SH-SY5Y (cell line): ENCODE data around the gene SLC37A4.

Source experiments
- GATA2 ChIP-seq: IDR thresholded peaks from 2 replicates; pipeline ENCODE4 v1.6.1; 2011; ENCODE audit warnings: mild to moderate bottlenecking, low read depth, low read length
- GATA3 ChIP-seq: IDR thresholded peaks from 2 replicates; pipeline ENCODE4 v1.6.1; 2011; ENCODE audit warnings: low read depth, mild to moderate bottlenecking, low read length, moderate library complexity

DNA sequence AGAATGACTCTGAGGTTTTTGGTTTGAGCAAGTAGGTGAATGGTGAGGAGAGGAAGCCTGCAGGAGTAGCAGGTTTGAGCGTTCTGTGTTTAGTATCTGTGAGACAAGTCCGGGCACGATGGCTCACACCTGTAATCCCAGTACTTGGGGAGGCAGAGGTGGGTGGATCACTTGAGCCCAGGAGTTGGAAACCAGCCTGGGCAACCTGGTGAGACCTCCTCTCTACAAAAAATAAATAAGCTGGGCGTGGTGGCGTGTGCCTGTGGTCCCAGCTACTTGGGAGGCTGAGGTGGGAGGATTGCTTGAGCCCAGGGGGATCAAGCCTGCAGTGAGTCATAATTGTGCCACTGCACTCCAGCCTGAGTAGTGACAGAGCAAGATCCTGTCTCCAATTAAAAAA lies 42.4 kb downstream of the SLC37A4 start:
- TF ChIP-seq GATA2: no peak
- TF ChIP-seq GATA3: no peak
